LNCaP clone FGC (cell line): ENCODE measurements around the gene CFAP68.

Experiments used
- DNase-seq: peaks from one replicate; pipeline ENCODE4 v3.0.0-alpha.2; 2011; ENCODE audit warnings: low read depth
- H3K4me3 ChIP-seq: 2 replicates; pipeline ENCODE4 v1.5.1; 2011; ENCODE audit warnings: mild to moderate bottlenecking, low read depth, low read length, control low read depth
- CTCF ChIP-seq: IDR thresholded peaks from 2 replicates; pipeline ENCODE4 v1.5.1; 2012; ENCODE audit warnings: mild to moderate bottlenecking; ENCODE audit not compliant: control insufficient read depth, insufficient read depth; ENCODE audit errors: extremely low read depth

CFAP68 gene

GRCh38 chr11:111921541-111922230 is 42.3 kb downstream of the CFAP68 start:
- DNase-seq: no peak
- TF ChIP-seq CTCF: no peak
- no peak overlapping the region for H3K4me3 ChIP-seq

GRCh38 chr11:111922803-111923202 is 43.5 kb downstream of the CFAP68 start:
- no peak for TF ChIP-seq CTCF
- DNase-seq: no peak
- no peak overlapping the region for H3K4me3 ChIP-seq

- DNase-seq: no peak
- no peak overlapping the region for H3K4me3 ChIP-seq
- TF ChIP-seq CTCF: no peak
Observed at GRCh38 chr11:111923351-111923788, 44.0 kb downstream of the CFAP68 start.

- H3K4me3 ChIP-seq: no peak overlapping the region
- DNase-seq: no peak
- no peak for TF ChIP-seq CTCF
Observed at GRCh38 chr11:111923951-111924350, 44.6 kb downstream of the CFAP68 start.

- H3K4me3 ChIP-seq: no peak overlapping the region; the same call in 1 of the 2 replicates
- TF ChIP-seq CTCF: no peak
- no peak for DNase-seq
Observed at GRCh38 chr11:111925953-111926352, 46.6 kb downstream of the CFAP68 start.

GRCh38 chr11:111926505-111927391 is 47.4 kb downstream of the CFAP68 start:
- H3K4me3 ChIP-seq: peak overlapping the region; percentile 46
- no peak for TF ChIP-seq CTCF
- DNase-seq: peak; percentile 88
